ENCODE measurements around the gene SPAG16. TPM values are rescaled to one million over a fixed set of nuclear protein-coding genes. Genes with fewer than 3 reads are reported as not detected.

SPAG16 gene
- total RNA-seq, 1 experiment from 2014 or later, result 17.3 TPM

GRCh38 chr2:214014551-214015220 lies 730.4 kb downstream of the SPAG16 start:
- H3K9me3 Mint-ChIP-seq, result no peaks in the 10 kb centered on the region; a peak in 1 of 5 replicates
- WGBS (ENCODE audit: extremely low coverage, insufficient read length, low lambda C conversion rate), result no CpG with 5 or more reads among the region's 7 CpGs
- Histone ChIP-seq H4K5ac (ENCODE audit: insufficient read length, low read depth, low read length) (no peak overlapping the region), H3K4ac (ENCODE audit: low read depth, low read length) (no peak overlapping the region), H2BK20ac (ENCODE audit: low read depth, low read length, poor library complexity, severe bottlenecking) (no peak overlapping the region), H3K27me3 (ENCODE audit: insufficient read depth, low read length) (no peaks in the 10 kb centered on the region), H4K20me1 (ENCODE audit: control insufficient read depth, insufficient read depth, insufficient read length) (no peaks in the 10 kb centered on the region), H2AK5ac (ENCODE audit: insufficient read length, low read length) (no peak overlapping the region), H3K4me1 (ENCODE audit: insufficient read depth, low read length) (no peaks in the 10 kb centered on the region; the same call in 1 of the 2 replicates), H2BK12ac (ENCODE audit: insufficient read length, low read depth, low read length) (no peak overlapping the region), H3K79me2 (ENCODE audit: insufficient read depth, low read length) (no peaks in the 10 kb centered on the region), H3K9ac (ENCODE audit: extremely low read depth, insufficient read length, low read length) (no peak overlapping the region), H2AFZ (ENCODE audit: low read length) (no peak overlapping the region), H3K56ac (ENCODE audit: insufficient read length, low read depth, low read length) (no peak overlapping the region), H3K4me2 (ENCODE audit: insufficient read depth, insufficient read length, low read length) (no peak overlapping the region), H3K23ac (ENCODE audit: insufficient read length, low read depth, low read length) (no peak overlapping the region), H3K27ac (ENCODE audit: insufficient read length, low read depth, low read length) (no peak overlapping the region), H4K91ac (ENCODE audit: insufficient read length, low read depth, low read length) (no peak overlapping the region), H3T11ph (ENCODE audit: low read length) (no peak overlapping the region), H2BK15ac (ENCODE audit: low read depth, low read length) (no peak overlapping the region), H3K79me1 (ENCODE audit: insufficient read depth, low read depth, low read length, poor library complexity, severe bottlenecking) (no peaks in the 10 kb centered on the region), H2BK5ac (ENCODE audit: insufficient read length, low read length) (no peak overlapping the region), H2BK120ac (ENCODE audit: low read depth, low read length, poor library complexity, severe bottlenecking) (no peak overlapping the region), H3K23me2 (ENCODE audit: insufficient read length, low read depth, low read length, poor library complexity, severe bottlenecking) (no peaks in the 10 kb centered on the region), H3K14ac (ENCODE audit: insufficient read depth, low read length) (no peak overlapping the region), H3K18ac (ENCODE audit: insufficient read length, low read depth, low read length) (no peak overlapping the region), H4K8ac (replicated peaks; ENCODE audit: insufficient read length, low read depth, low read length) (no peak overlapping the region), H3K9me3 (ENCODE audit: control insufficient read depth, low read depth, low read length) (no peaks in the 10 kb centered on the region)
- H3K36me3 Mint-ChIP-seq (ENCODE audit: insufficient read depth in 1 of 3, low read depth in 3 of 3), result no peaks in the 10 kb centered on the region
- H3K4me1 Mint-ChIP-seq, result no peaks in the 10 kb centered on the region
- H3K4me3 Mint-ChIP-seq, result no peak overlapping the region
- no peak for TF ChIP-seq CTCF (conservative IDR thresholded peaks at IDR 0.05)
- no peak overlapping the region for H3K27ac Mint-ChIP-seq
- H3K27me3 Mint-ChIP-seq (ENCODE audit: low read depth), result no peaks in the 10 kb centered on the region
- DNase-seq, result no peak

Data from H9 (cell line).